SK-N-SH (cell line): Measurements from ENCODE around the gene STPG1. TPM values are rescaled to one million over a fixed set of nuclear protein-coding genes. Genes with fewer than 3 reads are reported as not detected.

ENCODE experiments used
- CTCF ChIA-PET: fragments of 300-600, 350-600 bp; formaldehyde crosslinking; extraction: SDS; loops from one replicate; lab custom pipeline; 2021; lab: Yijun Ruan, JAX
- POLR2A ChIA-PET: fragments of 350-600 bp; sonication (Branson Sonifier 250); formaldehyde crosslinking; extraction: SDS; loops from one replicate; lab custom pipeline; 2020; ENCODE audit warnings: antibody characterized with exemption, inconsistent platforms; lab: Yijun Ruan, JAX
- DNase-seq: peaks from one replicate; pipeline ENCODE4 v3.0.0; 2012
- H2AFZ ChIP-seq: fragments of 200-600 bp; sonication (generic); 2 replicates; pipeline ENCODE4 v1.8.1; 2016; ENCODE audit warnings: antibody characterized with exemption, mild to moderate bottlenecking, low read depth
- H3F3A ChIP-seq: fragments of 200-600 bp; sonication (generic); replicated peaks from 2 replicates; pipeline ENCODE3; 2016; ENCODE audit warnings: antibody characterized with exemption, mild to moderate bottlenecking; ENCODE audit not compliant: insufficient read depth
- H3K27ac ChIP-seq, 2 experiments: fragments of 200-500 bp in 1 of 2; fragments of 200-600 bp in 1 of 2; sonication (Bioruptor generic) in 1 of 2; sonication (generic), shearing (Covaris generic) in 1 of 2; 2 replicates each; pipeline versions ENCODE4 v1.5.1 to v1.6.1; 2014 to 2016; ENCODE audit warnings: low read depth in 2 of 2, inconsistent platforms in 1 of 2, low read length in 1 of 2, mild to moderate bottlenecking in 1 of 2, mixed read lengths in 1 of 2
- H3K27me3 ChIP-seq: fragments of 200-600 bp; sonication (generic), shearing (Covaris generic); 2 replicates; pipeline ENCODE4 v1.6.1; 2016; ENCODE audit warnings: mixed run types; ENCODE audit not compliant: insufficient read depth
- H3K36me3 ChIP-seq, 2 experiments: fragments of 200-500 bp in 1 of 2; fragments of 200-600 bp in 1 of 2; sonication (Bioruptor generic) in 1 of 2; sonication (generic) in 1 of 2; replicated peaks in 1 of 2; 2 replicates each; pipeline versions ENCODE3 to v1.5.1; 2014 to 2016; ENCODE audit warnings: low read length in 1 of 2, mild to moderate bottlenecking in 1 of 2; ENCODE audit not compliant: insufficient read depth in 2 of 2, control insufficient read depth in 1 of 2
- H3K4me1 ChIP-seq, 2 experiments: fragments of 200-500 bp in 1 of 2; fragments of 200-600 bp in 1 of 2; sonication (Bioruptor generic) in 1 of 2; sonication (generic), shearing (Covaris generic) in 1 of 2; 2 replicates each; pipeline versions ENCODE4 v1.5.1 to v1.6.1; 2014 to 2016; ENCODE audit warnings: low read depth in 1 of 2, low read length in 1 of 2, mixed run types in 1 of 2; ENCODE audit not compliant: insufficient read depth in 2 of 2, control insufficient read depth in 1 of 2
- H3K4me2 ChIP-seq: fragments of 200-600 bp; sonication (generic), shearing (Covaris generic); 2 replicates; pipeline ENCODE4 v1.6.1; 2017; ENCODE audit warnings: mixed run types
- H3K4me3 ChIP-seq, 2 experiments: fragments of 200-500 bp in 1 of 2; fragments of 200-600 bp in 1 of 2; sonication (Bioruptor generic) in 1 of 2; sonication (generic), shearing (Covaris generic) in 1 of 2; 2 replicates each; pipeline versions ENCODE4 v1.5.1 to v1.8.1; 2014 to 2016; ENCODE audit warnings: low read depth in 2 of 2, inconsistent platforms in 1 of 2, low read length in 1 of 2, mild to moderate bottlenecking in 1 of 2, mixed read lengths in 1 of 2, moderate library complexity in 1 of 2
- H3K79me2 ChIP-seq: fragments of 200-600 bp; sonication (generic); 2 replicates; pipeline ENCODE4 v1.8.1; 2017; ENCODE audit warnings: mild to moderate bottlenecking; ENCODE audit not compliant: insufficient read depth
- H3K9ac ChIP-seq: fragments of 200-600 bp; sonication (generic); 2 replicates; pipeline ENCODE4 v1.6.1; 2017; ENCODE audit warnings: mixed run types
- H3K9me2 ChIP-seq: fragments of 200-600 bp; sonication (generic); 2 replicates; pipeline ENCODE4 v1.6.1; 2017; ENCODE audit warnings: mixed run types
- H3K9me3 ChIP-seq: fragments of 200-600 bp; sonication (generic); 2 replicates; pipeline ENCODE4 v1.6.1; 2017; ENCODE audit warnings: mixed run types, mild to moderate bottlenecking, moderate library complexity
- H4K20me1 ChIP-seq: fragments of 200-600 bp; sonication (generic); 2 replicates; pipeline ENCODE4 v1.6.1; 2017; ENCODE audit warnings: mild to moderate bottlenecking, mixed run types; ENCODE audit not compliant: insufficient read depth
- CHD2 ChIP-seq: fragments of 150-350 bp; IDR thresholded peaks from 2 replicates; pipeline ENCODE4 v1.6.1; 2018; ENCODE audit warnings: low read length; ENCODE audit not compliant: partially characterized antibody
- EP300 ChIP-seq, 2 experiments: IDR thresholded peaks; 2 replicates each; pipeline versions ENCODE4 v1.4.0 to v1.6.1; 2012; ENCODE audit warnings: borderline replicate concordance in 1 of 2, low read depth in 1 of 2, low read length in 1 of 2
- EZH2phosphoT487 ChIP-seq: fragments of 200-600 bp; sonication (generic); IDR thresholded peaks from 2 replicates; pipeline ENCODE4 v1.6.1; 2017; ENCODE audit warnings: low read depth, mixed run types, mild to moderate bottlenecking, antibody characterized with exemption, moderate library complexity, borderline replicate concordance
- FOSL2 ChIP-seq: IDR thresholded peaks from 2 replicates; pipeline ENCODE4 v1.4.0; 2012; ENCODE audit warnings: low read depth, mild to moderate bottlenecking, moderate library complexity, borderline replicate concordance
- GABPA ChIP-seq: IDR thresholded peaks from 2 replicates; pipeline ENCODE4 v1.4.0; 2012; ENCODE audit warnings: low read depth, mild to moderate bottlenecking
- GATA2 ChIP-seq: sonication (generic); formaldehyde crosslinking; IDR thresholded peaks from 2 replicates; pipeline ENCODE4 v1.5.0; 2020; ENCODE audit warnings: mild to moderate bottlenecking, missing genetic modification reagents
- JUND ChIP-seq: IDR thresholded peaks from 2 replicates; pipeline ENCODE4 v1.4.0; 2012
- MEF2A ChIP-seq: IDR thresholded peaks from 2 replicates; pipeline ENCODE4 v1.4.0; 2012; ENCODE audit warnings: low read depth, borderline replicate concordance
- MXI1 ChIP-seq: IDR thresholded peaks from 2 replicates; pipeline ENCODE4 v1.6.1; 2012; ENCODE audit warnings: mild to moderate bottlenecking, low read depth, low read length, improper control_type of control experiment
- NRF1 ChIP-seq: IDR thresholded peaks from 2 replicates; pipeline ENCODE4 v1.6.1; 2012; ENCODE audit warnings: low read depth, mild to moderate bottlenecking, low read length
- POLR2AphosphoS5 ChIP-seq: IDR thresholded peaks from 2 replicates; pipeline ENCODE4 v1.6.1; 2012; ENCODE audit warnings: low read depth, low read length
- SIN3A ChIP-seq: IDR thresholded peaks from 2 replicates; pipeline ENCODE4 v1.6.1; 2012; ENCODE audit warnings: low read depth, mild to moderate bottlenecking, low read length, moderate library complexity, borderline replicate concordance
- TCF12 ChIP-seq: IDR thresholded peaks from 2 replicates; pipeline ENCODE4 v1.4.0; 2012
- TEAD4 ChIP-seq: IDR thresholded peaks from 2 replicates; pipeline ENCODE4 v1.4.0; 2012; ENCODE audit warnings: mild to moderate bottlenecking, borderline replicate concordance; ENCODE audit not compliant: insufficient read depth
- WGBS: methylation state at CpG from one replicate; pipeline ENCODE4 v1.1.6; 2017; ENCODE audit warnings: low lambda C conversion rate; 5-methylcytosine and 5-hydroxymethylcytosine counted together
- polyA plus RNA-seq, 3 experiments: library from polyadenylated mRNA; depleted of rRNA; stranded (reverse); fragments of >200 nt; gene quantifications; 2 replicates each; pipeline ENCODE4 v1.2.3, GENCODE V29; 2012
- TF ChIP-seq, protein P1 (sequence below): IDR thresholded peaks from 2 replicates; pipeline ENCODE4 v1.4.0; 2012; ENCODE audit warnings: low read depth
- TF ChIP-seq, protein P2 (sequence below): IDR thresholded peaks from 2 replicates; pipeline ENCODE4 v1.6.1; 2012; ENCODE audit warnings: mild to moderate bottlenecking, low read depth, low read length, moderate library complexity
- TF ChIP-seq, protein P3 (sequence below): fragments of 150-350 bp; IDR thresholded peaks from 2 replicates; pipeline ENCODE4 v1.6.1; 2016; ENCODE audit warnings: mild to moderate bottlenecking, low read depth, low read length
- TF ChIP-seq, protein P4 (sequence below): IDR thresholded peaks from 2 replicates; pipeline ENCODE4 v1.4.0; 2012; ENCODE audit warnings: low read depth, borderline replicate concordance

STPG1 gene
- polyA plus RNA-seq, 1 of the 3 experiments (the other 2 are of a cell fraction), result 8.7 TPM

DNA sequence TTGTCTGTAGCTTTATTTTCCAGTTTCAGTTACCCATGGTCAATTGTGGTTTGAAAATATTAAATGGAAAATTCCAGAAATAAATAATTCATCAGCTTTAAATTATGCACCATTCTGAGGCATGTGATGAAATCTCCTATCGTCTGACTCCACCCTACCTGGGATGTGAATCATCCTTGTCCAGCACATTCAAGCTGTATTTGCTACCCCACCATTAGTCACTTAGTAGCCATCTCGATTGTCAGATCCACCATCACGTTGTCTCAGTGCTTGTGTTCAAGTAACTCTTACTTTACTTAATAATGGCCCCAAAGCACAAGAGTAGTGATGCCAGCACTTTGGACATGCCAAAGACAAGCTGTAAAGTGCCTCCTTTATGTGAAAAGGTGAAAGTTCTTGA is 4.0 kb downstream of the STPG1 start:
- no peak for TF ChIP-seq GABPA
- 0 out of 2 replicates have a peak, but pooled peaks have one; percentile 31 for TF ChIP-seq TEAD4
- TF ChIP-seq SIN3A, result no peak
- no peak for TF ChIP-seq CHD2
- TF ChIP-seq, protein P1, sequence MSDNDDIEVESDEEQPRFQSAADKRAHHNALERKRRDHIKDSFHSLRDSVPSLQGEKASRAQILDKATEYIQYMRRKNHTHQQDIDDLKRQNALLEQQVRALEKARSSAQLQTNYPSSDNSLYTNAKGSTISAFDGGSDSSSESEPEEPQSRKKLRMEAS, result peak; percentile 49; the same call in 1 of the 2 replicates
- TF ChIP-seq TCF12, result peak; percentile 50; the same call in 1 of the 2 replicates
- TF ChIP-seq, protein P2, sequence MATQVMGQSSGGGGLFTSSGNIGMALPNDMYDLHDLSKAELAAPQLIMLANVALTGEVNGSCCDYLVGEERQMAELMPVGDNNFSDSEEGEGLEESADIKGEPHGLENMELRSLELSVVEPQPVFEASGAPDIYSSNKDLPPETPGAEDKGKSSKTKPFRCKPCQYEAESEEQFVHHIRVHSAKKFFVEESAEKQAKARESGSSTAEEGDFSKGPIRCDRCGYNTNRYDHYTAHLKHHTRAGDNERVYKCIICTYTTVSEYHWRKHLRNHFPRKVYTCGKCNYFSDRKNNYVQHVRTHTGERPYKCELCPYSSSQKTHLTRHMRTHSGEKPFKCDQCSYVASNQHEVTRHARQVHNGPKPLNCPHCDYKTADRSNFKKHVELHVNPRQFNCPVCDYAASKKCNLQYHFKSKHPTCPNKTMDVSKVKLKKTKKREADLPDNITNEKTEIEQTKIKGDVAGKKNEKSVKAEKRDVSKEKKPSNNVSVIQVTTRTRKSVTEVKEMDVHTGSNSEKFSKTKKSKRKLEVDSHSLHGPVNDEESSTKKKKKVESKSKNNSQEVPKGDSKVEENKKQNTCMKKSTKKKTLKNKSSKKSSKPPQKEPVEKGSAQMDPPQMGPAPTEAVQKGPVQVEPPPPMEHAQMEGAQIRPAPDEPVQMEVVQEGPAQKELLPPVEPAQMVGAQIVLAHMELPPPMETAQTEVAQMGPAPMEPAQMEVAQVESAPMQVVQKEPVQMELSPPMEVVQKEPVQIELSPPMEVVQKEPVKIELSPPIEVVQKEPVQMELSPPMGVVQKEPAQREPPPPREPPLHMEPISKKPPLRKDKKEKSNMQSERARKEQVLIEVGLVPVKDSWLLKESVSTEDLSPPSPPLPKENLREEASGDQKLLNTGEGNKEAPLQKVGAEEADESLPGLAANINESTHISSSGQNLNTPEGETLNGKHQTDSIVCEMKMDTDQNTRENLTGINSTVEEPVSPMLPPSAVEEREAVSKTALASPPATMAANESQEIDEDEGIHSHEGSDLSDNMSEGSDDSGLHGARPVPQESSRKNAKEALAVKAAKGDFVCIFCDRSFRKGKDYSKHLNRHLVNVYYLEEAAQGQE, result no peak
- TF ChIP-seq EZH2phosphoT487, result no peak
- no peak; the same call in 1 of the 2 replicates for TF ChIP-seq MEF2A
- peak; percentile 74; the same call in 1 of the 2 replicates for TF ChIP-seq FOSL2
- TF ChIP-seq JUND, result peak; percentile 68
- peak; percentile 39; the same call in 1 of the 2 replicates for TF ChIP-seq POLR2AphosphoS5
- TF ChIP-seq, protein P3, sequence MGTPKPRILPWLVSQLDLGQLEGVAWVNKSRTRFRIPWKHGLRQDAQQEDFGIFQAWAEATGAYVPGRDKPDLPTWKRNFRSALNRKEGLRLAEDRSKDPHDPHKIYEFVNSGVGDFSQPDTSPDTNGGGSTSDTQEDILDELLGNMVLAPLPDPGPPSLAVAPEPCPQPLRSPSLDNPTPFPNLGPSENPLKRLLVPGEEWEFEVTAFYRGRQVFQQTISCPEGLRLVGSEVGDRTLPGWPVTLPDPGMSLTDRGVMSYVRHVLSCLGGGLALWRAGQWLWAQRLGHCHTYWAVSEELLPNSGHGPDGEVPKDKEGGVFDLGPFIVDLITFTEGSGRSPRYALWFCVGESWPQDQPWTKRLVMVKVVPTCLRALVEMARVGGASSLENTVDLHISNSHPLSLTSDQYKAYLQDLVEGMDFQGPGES, result no peak
- TF ChIP-seq MXI1, result no peak
- no peak for TF ChIP-seq GATA2 (CRISPR knock-in tag)
- TF ChIP-seq, protein P4, sequence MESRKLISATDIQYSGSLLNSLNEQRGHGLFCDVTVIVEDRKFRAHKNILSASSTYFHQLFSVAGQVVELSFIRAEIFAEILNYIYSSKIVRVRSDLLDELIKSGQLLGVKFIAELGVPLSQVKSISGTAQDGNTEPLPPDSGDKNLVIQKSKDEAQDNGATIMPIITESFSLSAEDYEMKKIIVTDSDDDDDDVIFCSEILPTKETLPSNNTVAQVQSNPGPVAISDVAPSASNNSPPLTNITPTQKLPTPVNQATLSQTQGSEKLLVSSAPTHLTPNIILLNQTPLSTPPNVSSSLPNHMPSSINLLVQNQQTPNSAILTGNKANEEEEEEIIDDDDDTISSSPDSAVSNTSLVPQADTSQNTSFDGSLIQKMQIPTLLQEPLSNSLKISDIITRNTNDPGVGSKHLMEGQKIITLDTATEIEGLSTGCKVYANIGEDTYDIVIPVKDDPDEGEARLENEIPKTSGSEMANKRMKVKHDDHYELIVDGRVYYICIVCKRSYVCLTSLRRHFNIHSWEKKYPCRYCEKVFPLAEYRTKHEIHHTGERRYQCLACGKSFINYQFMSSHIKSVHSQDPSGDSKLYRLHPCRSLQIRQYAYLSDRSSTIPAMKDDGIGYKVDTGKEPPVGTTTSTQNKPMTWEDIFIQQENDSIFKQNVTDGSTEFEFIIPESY, result no peak
- 0 out of 4 replicates have a peak, but pooled peaks of 1 of the 2 experiments have one; percentile 33 for TF ChIP-seq EP300 (IDR thresholded peaks at IDR 0.05; ENCODE audit: borderline replicate concordance in 1 of 2, low read depth in 1 of 2, low read length in 1 of 2)
- no peak for TF ChIP-seq NRF1
- Histone ChIP-seq H4K20me1 (no peaks in the 10 kb centered on the region), H3K4me3 (no peak overlapping the region), H3K9ac (peak overlapping the region; percentile 21; the same call in 1 of the 2 replicates), H3K27ac (peak overlapping the region in 1 of 2 experiments; percentile 68; a peak in 2 of 4 replicates), H3K36me3 (peaks cover 0 to 6% of the 10 kb centered on the region in 2 experiments), H3K79me2 (peaks cover 35% of the 10 kb centered on the region), H3F3A (peaks cover 15% of the 10 kb centered on the region), H3K9me3 (peaks cover 9% of the 10 kb centered on the region; the same call in 1 of the 2 replicates), H3K4me1 (peaks cover 5 to 13% of the 10 kb centered on the region in 2 experiments; a peak in 3 of 4 replicates), H3K9me2 (no peaks in the 10 kb centered on the region), H3K27me3 (no peaks in the 10 kb centered on the region), H3K4me2 (peak overlapping the region; percentile 6), H2AFZ (peak overlapping the region; percentile 54; the same call in 1 of the 2 replicates)
- CTCF ChIA-PET, result interaction anchor here (0.9 to 5.6 kb wide), 4 partner anchors 8 to 178 kb away, joined by 3 to 39 read pairs (median 5); no protein-coding TSS in a partner anchor
- DNase-seq, result no peak
- POLR2A ChIA-PET, result no interaction called here
- WGBS, result 6% methylated on average over 3 of the region's 3 CpGs
